ENCODE data around the gene DPH2. TPM values are rescaled to one million over a fixed set of nuclear protein-coding genes. Genes with fewer than 3 reads are reported as not detected.

Gene DPH2
- total RNA-seq, 1 experiment from 2014 or later, result 47.9 TPM

DNA sequence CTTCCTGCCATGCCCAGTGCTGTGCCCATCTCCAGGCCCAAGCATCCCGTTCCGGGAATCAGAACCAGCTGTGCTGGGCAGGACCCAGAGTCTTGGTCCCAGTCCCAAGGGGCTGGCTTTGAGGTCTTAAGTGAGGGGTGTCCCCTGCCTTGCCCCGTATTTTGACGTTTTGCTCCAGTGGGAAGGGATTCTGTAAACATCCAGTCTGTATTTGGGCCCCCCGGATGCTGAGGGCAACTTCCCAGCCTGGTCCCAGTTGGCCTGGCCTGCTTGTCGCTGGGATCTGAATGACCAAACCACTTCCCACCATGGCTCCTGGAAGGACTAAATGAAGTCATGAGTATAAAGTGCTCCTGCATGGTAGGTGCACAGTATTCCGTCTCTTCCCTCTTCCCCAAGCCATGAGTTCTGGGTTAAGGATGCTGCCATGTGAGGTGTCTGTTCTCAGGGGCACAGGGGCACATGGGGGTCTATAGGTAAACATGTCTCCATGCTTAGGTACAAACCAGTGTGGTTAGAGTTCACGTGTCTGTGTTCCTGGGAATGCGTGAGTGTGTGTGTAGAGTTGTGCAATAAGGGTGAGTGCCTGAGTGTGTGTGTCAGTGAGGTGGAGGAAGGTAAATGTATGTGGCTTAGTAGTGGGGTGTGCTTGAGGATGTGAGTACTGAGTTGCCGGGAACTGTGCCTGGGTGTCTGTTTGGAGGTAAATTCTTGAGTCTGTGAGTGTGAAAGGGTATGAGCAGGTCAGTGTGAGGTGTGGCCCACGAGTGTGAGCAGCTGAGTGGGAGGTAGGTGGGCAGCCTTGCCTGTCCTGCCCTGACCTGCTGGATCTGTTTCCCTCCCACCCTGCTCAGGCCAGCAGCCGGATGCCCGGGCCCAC lies 10.7 kb downstream of the DPH2 start:
- Histone ChIP-seq H3K9me3 (replicated peaks) (no peaks in the 10 kb centered on the region), H3K36me3 (peaks cover 14% of the 10 kb centered on the region), H3K27me3 (no peaks in the 10 kb centered on the region), H3K4me1 (peaks cover 7% of the 10 kb centered on the region; the same call in 1 of the 2 replicates), H3K4me3 (peak overlapping the region; percentile 67), H3K27ac (peak overlapping the region; percentile 53)
- DNase-seq, result no peak

DNA sequence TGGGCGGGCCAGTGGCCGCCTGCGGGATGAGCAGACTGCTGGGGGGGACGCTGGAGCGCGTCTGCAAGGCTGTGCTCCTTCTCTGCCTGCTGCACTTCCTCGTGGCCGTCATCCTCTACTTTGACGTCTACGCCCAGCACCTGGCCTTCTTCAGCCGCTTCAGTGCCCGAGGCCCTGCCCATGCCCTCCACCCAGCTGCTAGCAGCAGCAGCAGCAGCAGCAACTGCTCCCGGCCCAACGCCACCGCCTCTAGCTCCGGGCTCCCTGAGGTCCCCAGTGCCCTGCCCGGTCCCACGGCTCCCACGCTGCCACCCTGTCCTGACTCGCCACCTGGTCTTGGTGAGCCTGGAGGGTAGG lies 11.3 kb downstream of the DPH2 start:
- peaks cover 7% of the 10 kb centered on the region; the same call in 1 of the 2 replicates for H3K4me1 ChIP-seq
- no peak for DNase-seq
- H3K4me3 ChIP-seq, result no peak overlapping the region
- peaks cover 17% of the 10 kb centered on the region for H3K36me3 ChIP-seq
- H3K27me3 ChIP-seq, result no peaks in the 10 kb centered on the region
- no peaks in the 10 kb centered on the region for H3K9me3 ChIP-seq (replicated peaks)
- no peak overlapping the region for H3K27ac ChIP-seq

DNA sequence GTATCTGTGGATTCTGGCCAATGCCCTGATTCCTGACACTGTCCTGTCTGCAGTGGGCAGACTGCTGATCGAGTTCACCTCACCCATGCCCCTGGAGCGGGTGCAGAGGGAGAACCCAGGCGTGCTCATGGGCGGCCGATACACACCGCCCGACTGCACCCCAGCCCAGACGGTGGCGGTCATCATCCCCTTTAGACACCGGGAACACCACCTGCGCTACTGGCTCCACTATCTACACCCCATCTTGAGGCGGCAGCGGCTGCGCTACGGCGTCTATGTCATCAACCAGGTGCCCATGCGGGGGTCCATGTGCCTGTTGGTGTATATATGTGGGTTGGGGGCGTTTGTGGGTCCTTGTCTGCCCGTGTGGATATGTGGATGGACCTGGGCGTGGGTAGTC lies 11.8 kb downstream of the DPH2 start:
- Histone ChIP-seq H3K36me3 (peaks cover 13% of the 10 kb centered on the region), H3K27ac (no peak overlapping the region), H3K4me1 (peaks cover 7% of the 10 kb centered on the region; the same call in 1 of the 2 replicates), H3K27me3 (no peaks in the 10 kb centered on the region), H3K4me3 (no peak overlapping the region), H3K9me3 (replicated peaks) (no peaks in the 10 kb centered on the region)
- DNase-seq, result no peak

DNA sequence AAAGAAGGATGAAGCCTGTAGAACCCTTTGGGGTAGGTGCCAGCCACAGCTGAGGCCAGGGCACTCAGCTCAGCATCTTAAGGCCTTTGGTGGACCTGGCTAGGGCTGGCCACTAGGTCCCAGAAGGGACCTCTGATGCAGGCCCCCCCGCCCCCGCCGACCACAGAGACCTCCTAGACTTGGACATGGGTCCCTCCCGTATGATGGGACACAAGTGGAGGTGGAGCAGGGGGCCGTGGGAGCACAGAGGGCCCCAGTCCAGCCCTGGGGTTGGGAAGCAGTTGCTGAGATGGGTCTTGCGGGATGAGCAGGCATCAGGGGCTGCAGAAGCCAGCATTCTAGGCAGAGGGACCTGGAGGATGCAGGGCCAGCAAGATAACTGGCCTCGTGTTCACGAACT lies 12.4 kb downstream of the DPH2 start:
- Histone ChIP-seq H3K27me3 (no peaks in the 10 kb centered on the region), H3K4me3 (no peak overlapping the region), H3K27ac (no peak overlapping the region), H3K9me3 (replicated peaks) (no peaks in the 10 kb centered on the region), H3K4me1 (peaks cover 7% of the 10 kb centered on the region; the same call in 1 of the 2 replicates), H3K36me3 (peaks cover 8% of the 10 kb centered on the region)
- no peak for DNase-seq

DNA sequence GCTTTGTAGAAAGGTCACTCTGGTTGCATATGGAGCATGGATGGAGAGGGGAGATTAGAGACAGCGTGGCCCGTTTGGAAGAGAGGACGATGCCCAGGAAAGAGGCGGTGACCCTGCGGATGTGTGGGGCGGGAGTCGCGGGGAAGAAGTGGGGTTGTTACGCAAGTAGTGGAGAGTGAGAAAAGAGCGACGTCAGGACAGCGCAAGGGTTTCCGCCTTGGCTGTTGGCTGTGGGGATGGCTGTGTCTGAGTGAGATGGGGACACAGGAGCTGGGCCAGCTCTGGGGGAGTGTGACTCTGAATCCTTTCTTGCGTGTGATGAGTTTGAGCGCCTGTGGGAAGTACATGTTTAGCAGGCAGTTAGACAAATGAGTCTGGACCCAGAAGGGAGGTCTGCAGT lies 13.0 kb downstream of the DPH2 start:
- H3K9me3 ChIP-seq (replicated peaks), result no peaks in the 10 kb centered on the region
- no peak overlapping the region for H3K27ac ChIP-seq
- no peak for DNase-seq
- H3K4me1 ChIP-seq, result peaks cover 5% of the 10 kb centered on the region; the same call in 1 of the 2 replicates
- H3K27me3 ChIP-seq, result no peaks in the 10 kb centered on the region
- peaks cover 5% of the 10 kb centered on the region for H3K36me3 ChIP-seq
- H3K4me3 ChIP-seq, result no peak overlapping the region

DNA sequence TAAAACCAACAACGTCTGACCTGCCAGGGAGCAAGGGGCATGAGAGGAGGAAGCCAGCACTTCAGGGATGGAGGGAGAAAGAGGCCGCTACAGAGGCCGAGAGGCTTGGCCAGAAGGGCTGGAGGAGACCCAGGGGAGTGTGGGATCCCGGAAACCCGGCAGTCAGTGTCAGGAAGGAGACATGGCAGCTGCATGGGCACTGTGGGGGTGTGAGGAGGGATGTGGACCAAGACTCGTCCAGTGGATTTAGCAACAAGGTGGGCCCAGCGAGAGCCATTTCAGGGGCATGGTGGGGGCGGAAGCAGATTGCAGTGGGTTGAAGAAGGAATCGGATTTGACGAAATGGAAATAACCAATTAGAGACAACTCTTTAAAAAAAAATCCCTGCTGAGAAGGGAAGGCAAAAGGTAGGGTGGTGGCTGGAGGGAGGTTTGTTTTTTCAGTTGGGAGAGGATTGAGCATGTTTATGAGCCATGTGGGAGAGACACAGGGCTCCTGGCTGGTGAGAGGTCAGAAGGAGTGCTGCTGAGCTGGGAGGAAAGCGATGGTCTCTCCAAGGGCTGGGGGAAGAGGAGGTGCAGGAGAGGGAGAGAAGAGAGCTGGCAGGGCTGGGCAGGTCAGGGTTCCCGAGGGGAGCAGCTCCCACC lies 13.6 kb downstream of the DPH2 start:
- H3K4me3 ChIP-seq, result no peak overlapping the region
- peaks cover 5% of the 10 kb centered on the region; the same call in 1 of the 2 replicates for H3K4me1 ChIP-seq
- peaks cover 5% of the 10 kb centered on the region for H3K36me3 ChIP-seq
- H3K9me3 ChIP-seq (replicated peaks), result no peaks in the 10 kb centered on the region
- H3K27ac ChIP-seq, result no peak overlapping the region
- H3K27me3 ChIP-seq, result no peaks in the 10 kb centered on the region
- DNase-seq, result no peak

DNA sequence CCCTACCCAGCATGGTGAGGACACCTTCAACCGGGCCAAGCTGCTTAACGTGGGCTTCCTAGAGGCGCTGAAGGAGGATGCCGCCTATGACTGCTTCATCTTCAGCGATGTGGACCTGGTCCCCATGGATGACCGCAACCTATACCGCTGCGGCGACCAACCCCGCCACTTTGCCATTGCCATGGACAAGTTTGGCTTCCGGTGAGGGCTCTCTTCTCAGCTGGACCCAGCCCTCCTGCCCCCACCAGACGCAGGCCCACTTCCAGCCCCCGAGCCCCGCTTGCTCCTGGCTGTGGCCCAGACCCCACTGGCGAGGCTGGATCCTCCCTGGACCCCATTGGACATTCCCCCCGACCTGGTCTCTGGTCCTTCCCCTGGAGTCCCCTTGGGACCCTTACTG lies 15.0 kb downstream of the DPH2 start:
- Histone ChIP-seq H3K27ac (no peak overlapping the region), H3K9me3 (replicated peaks) (no peaks in the 10 kb centered on the region), H3K4me3 (no peak overlapping the region), H3K27me3 (no peaks in the 10 kb centered on the region), H3K4me1 (peaks cover 4% of the 10 kb centered on the region; the same call in 1 of the 2 replicates), H3K36me3 (peaks cover 5% of the 10 kb centered on the region)
- no peak for DNase-seq

DNA sequence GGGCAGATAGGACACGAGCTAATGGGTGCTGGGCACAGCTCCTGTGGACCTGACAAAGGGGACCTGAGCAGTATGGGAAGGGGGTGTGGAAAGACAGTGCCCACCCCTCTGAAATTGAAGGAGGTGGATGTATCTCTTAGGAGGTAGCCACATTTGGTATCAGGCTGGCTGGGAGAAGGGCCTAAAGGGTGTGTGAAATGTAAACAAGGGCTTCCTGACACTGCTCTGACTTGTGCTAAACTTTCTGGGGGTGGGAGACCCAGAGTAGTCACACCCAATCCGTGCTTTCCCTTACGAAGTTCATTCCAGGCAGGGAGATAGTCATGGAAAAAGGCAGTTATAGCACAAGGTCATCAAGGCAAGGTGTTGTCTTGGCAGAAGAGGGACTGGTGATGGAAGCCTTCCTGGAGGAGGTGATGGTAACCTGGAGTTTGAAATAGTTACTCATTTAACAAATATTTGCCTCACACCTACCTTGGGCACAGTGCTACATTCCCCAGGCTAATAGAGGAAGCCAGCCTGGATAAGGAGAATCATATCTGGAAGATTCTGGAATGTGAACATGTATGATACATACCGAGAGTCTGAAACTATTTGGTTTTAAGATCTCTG lies 16.3 kb downstream of the DPH2 start:
- Histone ChIP-seq H3K27me3 (no peaks in the 10 kb centered on the region), H3K36me3 (peaks cover 5% of the 10 kb centered on the region), H3K4me3 (no peak overlapping the region), H3K4me1 (no peaks in the 10 kb centered on the region; the same call in 1 of the 2 replicates), H3K9me3 (replicated peaks) (no peaks in the 10 kb centered on the region), H3K27ac (no peak overlapping the region)
- no peak for DNase-seq

DNA sequence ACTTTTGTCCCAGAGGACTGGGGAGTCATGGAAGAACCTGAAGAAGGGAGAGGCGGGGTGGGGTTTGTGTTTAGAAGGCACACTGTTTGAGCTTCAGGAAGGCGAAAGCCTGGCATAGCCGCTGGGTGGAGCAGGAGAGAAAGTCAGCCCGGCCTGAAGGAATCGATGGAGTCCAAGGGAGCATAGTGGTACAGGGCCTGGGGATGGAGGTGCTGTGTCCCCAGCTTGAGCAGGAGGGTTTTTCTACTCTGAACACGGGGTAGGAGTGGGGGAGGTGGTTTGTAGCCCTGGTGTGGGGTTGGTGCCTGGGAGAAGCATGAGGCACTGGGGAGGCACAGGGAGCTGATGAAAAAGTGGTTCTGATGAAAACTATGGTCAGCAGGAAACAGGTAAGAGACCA lies 16.9 kb downstream of the DPH2 start:
- Histone ChIP-seq H3K27ac (no peak overlapping the region), H3K36me3 (peaks cover 5% of the 10 kb centered on the region), H3K4me1 (no peaks in the 10 kb centered on the region; the same call in 1 of the 2 replicates), H3K4me3 (no peak overlapping the region), H3K27me3 (no peaks in the 10 kb centered on the region), H3K9me3 (replicated peaks) (no peaks in the 10 kb centered on the region)
- DNase-seq, result no peak

DNA sequence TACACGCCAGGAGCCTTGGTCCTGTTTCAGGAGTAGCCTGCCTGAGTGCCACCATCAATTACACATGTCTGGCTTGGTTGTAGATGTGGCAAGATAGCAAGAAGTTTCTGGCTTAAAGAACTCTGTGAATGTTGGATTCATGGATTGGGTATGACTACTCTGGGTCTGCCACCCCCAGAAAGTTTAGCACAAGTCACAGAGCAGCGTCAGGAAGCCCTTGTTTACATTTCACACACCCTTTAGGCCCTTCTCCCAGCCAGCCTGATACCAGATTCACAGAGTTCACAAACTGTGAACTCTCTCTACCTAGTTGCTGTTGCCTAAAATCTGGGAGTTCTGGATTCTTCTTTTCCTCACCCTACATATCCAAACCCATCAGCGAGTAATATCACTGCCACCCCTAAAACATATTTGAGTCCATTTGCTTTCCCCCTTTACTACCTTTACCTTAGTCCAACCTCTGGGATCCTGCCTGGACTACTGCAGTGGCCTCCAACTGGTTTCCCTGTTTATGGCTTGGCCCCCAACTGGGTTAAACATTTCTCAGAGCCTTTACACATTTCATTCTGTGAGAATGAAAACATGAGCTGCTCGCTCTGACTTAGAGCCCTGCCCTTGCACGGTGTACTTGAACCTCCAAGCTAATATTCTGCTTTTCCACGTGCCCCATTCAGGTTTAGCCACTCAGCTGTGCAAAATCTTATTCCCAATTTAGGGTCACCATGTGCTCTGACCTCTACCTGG lies 17.5 kb downstream of the DPH2 start:
- H3K9me3 ChIP-seq (replicated peaks), result no peaks in the 10 kb centered on the region
- DNase-seq, result no peak
- peaks cover 5% of the 10 kb centered on the region for H3K36me3 ChIP-seq
- H3K27me3 ChIP-seq, result no peaks in the 10 kb centered on the region
- H3K27ac ChIP-seq, result no peak overlapping the region
- no peak overlapping the region for H3K4me3 ChIP-seq
- H3K4me1 ChIP-seq, result no peaks in the 10 kb centered on the region; the same call in 1 of the 2 replicates

DNA sequence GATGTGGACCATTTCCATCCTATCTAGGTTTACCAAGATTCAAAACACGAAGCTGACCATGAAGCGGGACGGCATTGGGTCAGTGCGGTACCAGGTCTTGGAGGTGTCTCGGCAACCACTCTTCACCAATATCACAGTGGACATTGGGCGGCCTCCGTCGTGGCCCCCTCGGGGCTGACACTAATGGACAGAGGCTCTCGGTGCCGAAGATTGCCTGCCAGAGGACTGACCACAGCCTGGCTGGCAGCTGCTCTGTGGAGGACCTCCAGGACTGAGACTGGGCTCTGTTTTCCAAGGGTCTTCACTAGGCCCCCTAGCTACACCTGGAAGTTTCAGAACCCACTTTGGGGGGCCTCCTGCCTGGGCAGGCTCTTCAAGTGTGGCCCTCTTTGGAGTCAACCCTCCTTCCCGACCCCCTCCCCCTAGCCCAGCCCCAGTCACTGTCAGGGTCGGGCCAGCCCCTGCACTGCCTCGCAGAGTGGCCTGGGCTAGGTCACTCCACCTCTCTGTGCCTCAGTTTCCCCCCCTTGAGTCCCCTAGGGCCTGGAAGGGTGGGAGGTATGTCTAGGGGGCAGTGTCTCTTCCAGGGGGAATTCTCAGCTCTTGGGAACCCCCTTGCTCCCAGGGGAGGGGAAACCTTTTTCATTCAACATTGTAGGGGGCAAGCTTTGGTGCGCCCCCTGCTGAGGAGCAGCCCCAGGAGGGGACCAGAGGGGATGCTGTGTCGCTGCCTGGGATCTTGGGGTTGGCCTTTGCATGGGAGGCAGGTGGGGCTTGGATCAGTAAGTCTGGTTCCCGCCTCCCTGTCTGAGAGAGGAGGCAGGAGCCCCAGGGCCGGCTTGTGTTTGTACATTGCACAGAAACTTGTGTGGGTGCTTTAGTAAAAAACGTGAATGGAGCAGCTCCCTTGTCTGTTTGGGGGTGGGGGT lies 20.7 kb downstream of the DPH2 start:
- peak overlapping the region; percentile 10; the same call in 1 of the 2 replicates for H3K27ac ChIP-seq
- H3K36me3 ChIP-seq, result peaks cover 3% of the 10 kb centered on the region; the same call in 1 of the 2 replicates
- H3K4me1 ChIP-seq, result no peaks in the 10 kb centered on the region; the same call in 1 of the 2 replicates
- no peaks in the 10 kb centered on the region for H3K9me3 ChIP-seq (replicated peaks)
- no peaks in the 10 kb centered on the region for H3K27me3 ChIP-seq
- peak overlapping the region; percentile 68 for H3K4me3 ChIP-seq
- DNase-seq, result peak in 1 of 2 experiments; percentile 40

DNA sequence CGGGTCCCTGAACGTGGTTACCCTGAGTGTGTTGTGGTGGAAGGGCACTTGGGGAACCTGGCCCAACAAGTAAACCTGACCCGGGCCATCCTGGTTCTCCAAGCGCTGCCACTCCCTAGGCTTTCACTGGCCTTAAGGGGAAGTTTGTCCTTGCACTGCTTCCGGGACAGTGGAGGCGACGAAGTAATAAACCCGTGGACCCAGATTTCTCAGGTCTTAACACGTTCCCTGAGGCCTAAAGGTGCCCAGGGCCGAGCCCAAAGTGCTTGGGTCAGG lies 21.3 kb downstream of the DPH2 start:
- Histone ChIP-seq H3K4me1 (no peaks in the 10 kb centered on the region; the same call in 1 of the 2 replicates), H3K27me3 (no peaks in the 10 kb centered on the region), H3K36me3 (no peaks in the 10 kb centered on the region), H3K4me3 (peak overlapping the region; percentile 68), H3K27ac (peak overlapping the region; percentile 10; the same call in 1 of the 2 replicates), H3K9me3 (replicated peaks) (no peaks in the 10 kb centered on the region)
- no peak for DNase-seq

DNA sequence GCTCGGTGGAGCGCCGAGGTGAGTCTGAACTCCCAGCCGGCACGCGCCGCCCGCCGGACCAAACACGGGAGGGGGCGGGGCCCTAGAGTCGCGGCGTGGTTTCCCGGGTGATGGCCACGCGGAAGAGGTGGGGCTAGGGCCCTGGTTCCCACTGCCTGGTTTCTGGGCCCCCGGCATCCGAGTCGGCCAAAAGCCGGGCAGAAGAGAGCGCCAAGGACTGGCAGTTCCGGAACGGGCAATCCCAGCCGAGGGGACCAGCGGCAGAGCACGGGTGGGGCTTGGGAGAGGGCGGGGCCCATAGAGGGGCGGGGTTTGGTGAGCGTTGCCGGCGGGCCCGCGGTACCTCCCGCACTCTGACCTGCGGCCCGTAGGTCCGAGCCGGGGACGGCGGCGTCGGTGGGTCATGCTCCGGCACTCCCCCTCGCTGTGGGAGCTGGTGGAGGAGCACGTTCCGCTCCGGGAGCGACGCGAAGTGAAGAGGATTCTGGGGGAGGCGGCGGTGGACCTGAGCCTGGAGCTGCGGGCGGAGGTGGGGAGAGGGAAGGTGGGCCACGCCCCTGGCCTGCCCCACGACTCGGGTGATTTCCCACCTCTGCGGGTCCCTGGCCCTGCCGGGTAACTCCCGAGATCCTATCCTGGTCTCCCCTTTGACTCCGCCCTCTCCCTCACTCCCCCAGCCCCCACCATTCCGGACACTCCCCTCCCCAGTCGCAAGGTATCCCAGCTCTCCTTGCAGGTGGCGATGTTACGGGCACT lies 21.8 kb downstream of the DPH2 start, which contains the start of gene CCDC24:
Gene CCDC24, plus strand, starts transcription at position 124 of the 756 bp plus-strand sequence. Its CDS starts 280 bp downstream, at position 404.
- Histone ChIP-seq H3K27me3 (no peaks in the 10 kb centered on the region), H3K27ac (peak within 1 kb of the TSS; percentile 10; the same call in 1 of the 2 replicates), H3K4me1 (no peaks in the 10 kb centered on the region; the same call in 1 of the 2 replicates), H3K4me3 (peak within 1 kb of the TSS; percentile 68), H3K9me3 (replicated peaks) (no peaks in the 10 kb centered on the region), H3K36me3 (no peaks in the 10 kb centered on the region)
- peak; percentile 82 to 84 for DNase-seq

Data from SJCRH30 (cell line).